Caki2 (cell line): ENCODE results near the gene LRP1B. TPM values are rescaled to one million over a fixed set of nuclear protein-coding genes. Genes with fewer than 3 reads are reported as not detected.
"Not testable (repeated sequence)": the region's sequence is repeated elsewhere in the genome, so short reads cannot be mapped to it uniquely, and the experiment has no call there.

Experiments used
- DNase-seq: peaks from one replicate; pipeline ENCODE4 v3.0.0-alpha.2; 2015; ENCODE audit warnings: low read depth
- in situ Hi-C: cut with HindIII; loops from 2 replicates; pipeline ENCODE4 v1.10.0; 2016; ENCODE audit warnings: low sequenced_read_pairs, low pct_unique_long_range_greater_than_20kb, mixed read lengths
- total RNA-seq: library from RNA; depleted of rRNA; stranded (reverse); fragments of >200 nt; shearing (Covaris generic); gene quantifications from 2 replicates; pipeline ENCODE4 v1.2.3, GENCODE V29; 2014; ENCODE audit warnings: low replicate concordance

LRP1B gene
- total RNA-seq, 1 experiment from 2014 or later, result 0.14 TPM

DNA sequence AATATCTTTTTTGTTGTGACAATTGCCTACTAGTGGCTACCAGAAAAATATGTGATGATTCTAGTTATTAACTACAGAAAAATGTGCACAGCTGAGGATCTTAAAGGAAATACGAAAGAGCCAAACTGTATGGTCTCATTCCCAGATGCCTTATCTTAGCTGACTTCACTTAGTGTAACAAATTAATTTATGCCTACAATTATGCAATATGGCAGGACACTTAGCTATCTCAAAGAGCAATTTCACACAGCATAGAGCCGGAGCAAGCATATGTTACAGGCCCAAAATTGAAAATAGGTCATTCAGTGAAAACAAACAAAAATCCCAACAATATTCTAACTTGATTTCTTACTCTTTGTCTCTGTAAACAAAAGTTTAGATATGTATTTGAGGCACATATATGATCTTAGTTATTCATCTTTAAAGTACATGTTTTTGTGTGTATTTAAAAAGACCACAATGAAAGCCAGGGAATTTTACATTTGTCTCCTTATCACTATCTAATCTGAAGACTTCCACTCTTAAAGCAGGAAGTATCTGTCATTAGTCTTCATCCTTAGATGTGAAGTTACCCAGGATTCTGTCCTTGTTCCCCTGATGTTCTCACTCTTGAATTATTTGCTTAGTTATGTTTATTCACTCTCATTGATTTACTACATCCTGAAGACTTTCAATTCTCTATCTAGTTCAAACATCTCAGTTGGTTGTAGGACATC lies 1771.6 kb downstream of the LRP1B start:
- DNase-seq, result no peak
- in situ Hi-C loops, result no loop called here

DNA sequence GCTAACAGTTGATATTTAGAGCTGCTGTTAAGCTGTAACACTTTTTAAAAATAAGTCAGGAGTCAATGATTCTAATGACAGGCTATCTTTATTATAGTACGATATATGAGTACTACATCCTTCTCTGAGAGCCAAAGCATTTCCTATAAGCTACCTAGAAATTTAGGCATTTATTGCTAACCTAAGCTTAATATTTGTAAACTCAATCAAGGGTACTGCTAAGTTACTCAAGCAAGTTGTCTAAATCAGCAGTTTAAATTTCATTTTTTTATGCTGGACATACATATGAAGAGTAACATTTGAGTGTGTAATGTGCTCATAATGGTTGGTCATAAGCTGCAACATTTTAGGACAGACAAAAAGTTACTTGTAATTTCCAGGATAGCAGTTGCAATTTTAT lies 1774.1 kb downstream of the LRP1B start:
- in situ Hi-C loops, result no loop called here
- DNase-seq, result no peak

- DNase-seq, result no peak
- in situ Hi-C loops, result no loop called here
These were observed 1775.2 kb downstream of the LRP1B start for GRCh38 chr2:140355511-140356090.

DNA sequence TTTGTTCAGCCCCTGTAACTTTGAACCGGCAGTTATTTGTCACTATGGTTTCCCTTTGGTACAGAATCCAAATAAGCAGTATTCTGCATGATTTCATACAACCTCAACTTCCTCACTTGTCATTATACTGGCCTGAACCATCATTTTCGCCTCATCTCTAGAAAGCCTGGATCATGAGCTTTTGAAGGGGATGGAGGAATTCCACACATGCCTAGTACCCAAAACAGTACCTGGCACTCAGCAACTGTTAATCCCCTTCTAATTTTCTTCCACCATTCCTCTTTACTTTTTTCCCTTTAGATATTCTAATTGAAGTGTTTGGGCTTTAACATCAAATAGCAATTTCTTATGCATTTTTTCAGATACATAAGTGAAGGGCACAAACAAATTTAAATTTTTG lies 1776.3 kb downstream of the LRP1B start:
- no peak for DNase-seq
- in situ Hi-C loops, result no loop called here

DNA sequence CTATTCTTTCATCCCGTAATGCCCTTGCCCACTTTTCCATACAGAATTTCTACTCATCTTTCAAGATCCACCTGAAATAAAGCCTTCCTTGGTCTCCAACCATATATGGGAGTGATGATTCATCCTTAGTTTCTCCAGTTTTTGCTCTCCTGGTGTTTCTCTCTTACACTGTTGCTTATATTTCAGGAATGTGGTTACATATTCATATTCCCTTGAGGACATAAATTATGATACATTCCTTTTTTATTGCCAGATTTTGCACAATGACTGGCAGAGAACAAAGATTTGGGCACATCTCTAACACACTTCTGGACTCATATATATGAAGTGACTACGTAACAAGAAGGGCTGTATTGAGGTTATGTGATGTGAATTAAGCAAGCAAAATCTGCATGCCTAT lies 1777.3 kb downstream of the LRP1B start:
- no peak for DNase-seq
- in situ Hi-C loops, result no loop called here

DNA sequence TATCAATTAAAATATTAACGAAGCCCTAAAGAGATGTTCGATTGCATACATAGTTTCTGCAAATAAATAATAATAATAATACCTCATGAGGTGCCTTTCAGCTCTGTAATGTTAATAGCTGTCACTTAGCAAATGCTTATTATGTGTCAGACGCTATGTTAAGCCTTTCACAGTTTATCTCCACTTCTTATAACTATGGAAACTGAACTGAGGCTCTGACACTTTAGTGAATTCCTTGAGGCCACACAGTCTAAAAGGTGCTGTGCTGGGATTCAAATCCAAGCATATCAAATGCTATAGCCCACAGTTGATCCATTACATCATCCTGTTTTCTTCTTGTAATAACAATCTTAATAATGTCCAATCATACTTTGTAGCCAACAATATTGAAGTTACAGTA lies 1779.1 kb downstream of the LRP1B start:
- in situ Hi-C loops, result no loop called here
- DNase-seq, result no peak

DNA sequence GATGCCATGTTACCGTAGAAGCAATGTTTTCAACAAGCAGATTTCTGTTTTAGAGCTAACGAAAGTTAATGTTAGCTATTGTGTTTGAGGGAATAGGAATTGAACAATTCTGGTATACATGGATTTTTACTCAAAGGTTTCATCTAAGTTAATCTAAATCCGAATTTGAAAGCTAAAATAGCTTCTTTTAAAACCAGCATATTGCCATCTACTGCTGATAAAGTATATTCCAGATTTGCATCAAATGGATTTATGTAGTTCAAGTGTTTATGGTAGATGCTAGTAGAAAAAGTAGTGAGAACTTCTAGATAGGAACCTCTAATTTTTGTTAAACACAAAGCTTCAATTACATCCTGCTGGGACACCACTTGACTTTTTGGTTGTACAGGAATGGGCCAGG lies 1781.1 kb downstream of the LRP1B start:
- in situ Hi-C loops, result no loop called here

DNA sequence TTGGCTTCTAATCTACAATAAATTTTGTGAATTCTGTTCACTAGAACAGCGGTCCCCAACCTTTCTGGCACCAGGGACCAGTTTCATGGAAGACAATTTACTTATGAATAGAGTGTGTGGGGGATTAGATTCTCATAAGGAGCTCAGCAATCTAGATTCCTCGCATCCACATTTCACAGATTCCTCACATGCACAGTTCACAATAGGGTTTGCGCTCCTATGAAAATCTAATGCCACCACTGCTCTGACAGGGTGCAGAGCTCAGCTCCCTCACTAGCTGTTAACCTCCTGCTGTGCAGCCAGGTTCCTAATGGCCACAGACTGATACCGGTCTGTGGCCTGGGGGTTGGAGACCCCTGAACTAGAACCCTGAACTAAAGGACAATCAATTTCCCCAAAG lies 1782.0 kb downstream of the LRP1B start:
- in situ Hi-C loops, result no loop called here
- DNase-seq, result no peak

More for the DNA sequence above, 1781.1 kb downstream of the LRP1B start:
- DNase-seq, result no peak

GRCh38 chr2:140344838-140345237 lies 1786.0 kb downstream of the LRP1B start:
- in situ Hi-C loops, result no loop called here
- no peak for DNase-seq

DNA sequence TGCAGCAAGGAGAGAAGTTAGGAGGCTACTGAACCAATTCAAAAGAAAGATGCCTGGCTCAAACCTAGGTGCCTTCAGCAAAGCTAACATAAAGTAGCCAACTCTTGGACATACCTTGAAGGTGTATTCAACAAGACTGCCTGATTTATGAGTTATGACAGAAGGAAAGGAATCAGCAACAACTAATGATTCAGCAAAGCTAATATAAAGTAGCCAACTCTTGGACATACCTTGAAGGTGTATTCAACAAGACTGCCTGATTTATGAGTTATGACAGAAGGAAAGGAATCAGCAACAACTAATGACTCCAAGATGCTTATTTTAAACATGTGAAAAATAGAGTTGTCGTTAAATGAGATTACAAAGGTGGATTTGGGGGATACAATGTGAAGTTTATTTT lies 1786.5 kb downstream of the LRP1B start:
- DNase-seq, in situ Hi-C loops: not testable (repeated sequence)

- in situ Hi-C loops, result no loop called here
- no peak for DNase-seq
These were observed 1792.0 kb downstream of the LRP1B start for GRCh38 chr2:140338795-140339194.

DNA sequence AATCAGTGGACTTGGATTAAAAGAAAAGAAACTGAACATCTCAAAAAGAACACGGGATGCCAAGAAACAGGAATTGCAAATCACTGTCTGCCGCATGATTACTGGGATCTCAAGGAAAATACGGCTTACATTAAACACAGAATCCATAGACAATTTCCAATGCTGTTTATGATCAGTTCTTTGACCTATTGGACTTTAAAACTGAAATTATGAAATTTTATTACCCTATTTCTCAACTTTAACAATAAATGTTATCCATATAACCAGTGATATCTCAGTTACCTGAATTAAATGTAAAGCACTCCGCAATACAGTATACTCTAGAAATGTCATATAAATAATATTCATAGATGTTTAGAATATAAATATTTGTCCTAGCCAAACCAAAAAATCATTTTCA lies 1793.8 kb downstream of the LRP1B start:
- DNase-seq, result no peak
- in situ Hi-C loops, result no loop called here

DNA sequence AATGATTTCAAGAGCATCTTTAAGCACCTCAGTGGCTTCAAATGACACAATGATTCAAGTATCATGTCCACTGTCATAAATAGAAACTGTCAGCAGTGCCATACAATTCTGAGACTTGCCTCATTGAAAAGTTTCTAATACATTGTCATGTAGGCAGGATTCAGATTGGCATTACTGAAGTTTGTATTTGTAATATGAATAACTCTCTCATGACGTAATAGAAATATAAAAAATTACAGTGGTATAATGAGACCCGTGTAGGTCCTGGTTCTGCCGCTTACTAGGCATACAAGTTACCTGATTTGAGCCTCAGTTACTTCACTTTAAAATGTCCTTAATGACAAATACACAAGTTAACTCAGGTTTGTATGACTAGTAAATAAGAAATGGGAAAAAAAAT lies 1814.5 kb downstream of the LRP1B start:
- in situ Hi-C loops, result no loop called here
- no peak for DNase-seq

- in situ Hi-C loops, result no loop called here
- DNase-seq, result no peak
These were observed 1818.9 kb downstream of the LRP1B start for GRCh38 chr2:140311905-140312304.

DNA sequence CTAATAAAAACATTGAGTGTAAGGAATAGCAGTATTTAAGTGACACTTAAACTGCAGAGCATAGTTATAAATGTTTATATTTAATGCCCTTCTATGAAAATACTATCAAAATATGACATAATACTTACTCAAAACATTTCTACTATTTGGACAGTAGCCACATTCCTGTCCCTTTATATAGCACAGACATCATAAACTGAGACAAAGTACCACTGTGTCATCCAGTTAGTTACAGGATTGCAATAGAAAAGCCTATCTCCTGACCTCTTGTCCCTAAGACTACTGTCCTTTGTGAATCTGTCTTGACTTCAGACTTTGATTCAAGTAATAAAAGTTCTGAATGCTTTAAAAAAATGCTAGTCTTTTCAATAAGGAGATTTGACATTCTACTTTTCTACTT lies 1822.1 kb downstream of the LRP1B start:
- in situ Hi-C loops, result no loop called here
- no peak for DNase-seq

DNA sequence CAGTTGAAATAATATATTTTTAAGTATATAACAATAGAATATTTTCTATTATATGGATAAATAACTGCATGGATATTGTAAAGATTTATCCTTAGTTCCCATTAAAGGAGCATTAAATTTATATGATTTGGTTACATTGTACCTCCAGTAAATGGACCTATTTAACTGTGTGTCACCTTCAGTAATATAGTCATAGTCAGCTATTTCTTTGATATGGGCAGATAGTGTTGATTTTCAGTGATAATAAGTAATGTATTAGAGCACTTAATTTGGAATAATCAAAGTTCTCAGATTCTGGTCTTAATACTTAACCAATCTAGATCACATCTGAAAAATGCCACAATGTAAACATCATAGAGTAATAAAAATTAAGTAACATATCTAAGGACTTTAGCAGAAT lies 1823.3 kb downstream of the LRP1B start:
- no peak for DNase-seq
- in situ Hi-C loops, result no loop called here

DNA sequence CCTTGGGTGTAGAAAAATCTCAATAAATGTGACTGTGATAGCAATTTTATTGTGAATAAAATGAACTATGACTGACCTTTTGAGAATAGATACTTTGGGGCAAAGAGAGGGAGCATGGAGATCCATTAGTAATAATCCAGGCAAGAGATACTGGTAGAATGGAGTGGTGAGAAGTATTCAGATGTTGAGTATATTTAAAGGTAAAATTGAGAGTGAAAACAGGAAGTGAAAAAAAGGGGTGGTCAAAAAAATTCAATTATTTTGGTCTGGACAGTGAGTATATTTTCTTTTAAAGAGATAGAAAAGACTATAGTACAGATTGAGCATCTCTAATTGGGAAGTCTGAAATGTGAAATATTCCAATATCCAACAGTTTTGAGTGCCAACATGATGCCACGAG lies 1835.0 kb downstream of the LRP1B start:
- no peak for DNase-seq
- in situ Hi-C loops, result no loop called here

GRCh38 chr2:140288726-140289125 lies 1842.1 kb downstream of the LRP1B start:
- no peak for DNase-seq
- in situ Hi-C loops, result no loop called here

GRCh38 chr2:140288213-140288612 lies 1842.6 kb downstream of the LRP1B start:
- DNase-seq, result no peak
- in situ Hi-C loops, result no loop called here

DNA sequence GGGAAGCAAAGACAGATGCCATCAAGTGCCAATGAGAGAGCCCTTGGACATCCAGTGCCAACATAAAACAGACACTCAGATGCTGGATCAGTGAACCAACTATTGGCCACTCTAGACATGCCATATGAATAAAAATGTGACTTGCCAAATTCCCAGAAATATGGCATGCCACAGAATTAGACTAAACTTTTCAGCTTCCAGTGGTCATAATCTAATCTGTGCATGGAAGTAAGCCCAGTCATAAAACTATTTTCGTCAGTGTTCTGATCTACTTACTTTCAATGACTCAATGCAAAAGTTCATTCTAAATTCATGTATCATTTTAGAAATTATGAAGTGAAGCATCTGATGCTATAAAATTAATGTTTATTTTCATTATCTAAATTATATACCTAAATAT lies 1844.4 kb downstream of the LRP1B start:
- DNase-seq, result no peak
- in situ Hi-C loops, result no loop called here
